Measurements from ENCODE around the gene GALNT6. TPM values are rescaled to one million over a fixed set of nuclear protein-coding genes. Genes with fewer than 3 reads are reported as not detected.

GALNT6 gene
- total RNA-seq, 1 experiment from 2014 or later, result 27.6 TPM

DNA sequence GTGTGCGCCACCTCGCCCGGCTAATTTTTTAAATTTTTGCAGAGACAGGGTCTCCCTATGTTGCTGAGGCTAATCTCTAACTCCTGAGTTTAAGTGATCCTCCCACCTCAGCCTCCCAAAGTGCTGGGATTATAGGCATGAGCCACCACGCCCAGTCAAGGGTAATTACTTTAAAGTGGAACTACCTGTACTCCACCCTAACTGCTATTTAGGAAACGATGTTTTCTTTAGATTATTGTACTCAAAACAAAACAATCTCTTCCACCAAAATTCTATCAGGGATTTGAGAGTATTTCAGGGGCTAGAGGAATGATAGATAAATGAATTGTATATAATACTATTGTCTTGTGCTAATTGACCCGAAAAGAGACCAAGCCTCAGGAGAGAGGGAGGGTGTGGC is 57.7 kb downstream of the GALNT6 start:
- no peak overlapping the region for H3K27ac Mint-ChIP-seq (ENCODE audit: low read depth, unreplicated experiment)
- TF ChIP-seq, protein P1, sequence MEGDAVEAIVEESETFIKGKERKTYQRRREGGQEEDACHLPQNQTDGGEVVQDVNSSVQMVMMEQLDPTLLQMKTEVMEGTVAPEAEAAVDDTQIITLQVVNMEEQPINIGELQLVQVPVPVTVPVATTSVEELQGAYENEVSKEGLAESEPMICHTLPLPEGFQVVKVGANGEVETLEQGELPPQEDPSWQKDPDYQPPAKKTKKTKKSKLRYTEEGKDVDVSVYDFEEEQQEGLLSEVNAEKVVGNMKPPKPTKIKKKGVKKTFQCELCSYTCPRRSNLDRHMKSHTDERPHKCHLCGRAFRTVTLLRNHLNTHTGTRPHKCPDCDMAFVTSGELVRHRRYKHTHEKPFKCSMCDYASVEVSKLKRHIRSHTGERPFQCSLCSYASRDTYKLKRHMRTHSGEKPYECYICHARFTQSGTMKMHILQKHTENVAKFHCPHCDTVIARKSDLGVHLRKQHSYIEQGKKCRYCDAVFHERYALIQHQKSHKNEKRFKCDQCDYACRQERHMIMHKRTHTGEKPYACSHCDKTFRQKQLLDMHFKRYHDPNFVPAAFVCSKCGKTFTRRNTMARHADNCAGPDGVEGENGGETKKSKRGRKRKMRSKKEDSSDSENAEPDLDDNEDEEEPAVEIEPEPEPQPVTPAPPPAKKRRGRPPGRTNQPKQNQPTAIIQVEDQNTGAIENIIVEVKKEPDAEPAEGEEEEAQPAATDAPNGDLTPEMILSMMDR (IDR thresholded peaks at IDR 0.05; ENCODE audit: unreplicated experiment), result no peak
- H3K9me3 Mint-ChIP-seq (ENCODE audit: unreplicated experiment), result no peaks in the 10 kb centered on the region
- DNase-seq (ENCODE audit: unreplicated experiment), result no peak
- no peak overlapping the region for H3K4me3 Mint-ChIP-seq (ENCODE audit: unreplicated experiment)
- peaks cover 7% of the 10 kb centered on the region for H3K36me3 Mint-ChIP-seq (ENCODE audit: insufficient read depth, unreplicated experiment)
- no TSS peak for BruUV-seq (replicated peaks)
- H3K27me3 Mint-ChIP-seq (ENCODE audit: insufficient read depth, unreplicated experiment), result no peaks in the 10 kb centered on the region
- POLR2A ChIA-PET, result no interaction called here
- intact Hi-C loops (cut with micrococcal nuclease), result no loop called here
- CTCF ChIA-PET, result no interaction called here
- H3K4me1 Mint-ChIP-seq (ENCODE audit: insufficient read depth, unreplicated experiment), result no peaks in the 10 kb centered on the region

DNA sequence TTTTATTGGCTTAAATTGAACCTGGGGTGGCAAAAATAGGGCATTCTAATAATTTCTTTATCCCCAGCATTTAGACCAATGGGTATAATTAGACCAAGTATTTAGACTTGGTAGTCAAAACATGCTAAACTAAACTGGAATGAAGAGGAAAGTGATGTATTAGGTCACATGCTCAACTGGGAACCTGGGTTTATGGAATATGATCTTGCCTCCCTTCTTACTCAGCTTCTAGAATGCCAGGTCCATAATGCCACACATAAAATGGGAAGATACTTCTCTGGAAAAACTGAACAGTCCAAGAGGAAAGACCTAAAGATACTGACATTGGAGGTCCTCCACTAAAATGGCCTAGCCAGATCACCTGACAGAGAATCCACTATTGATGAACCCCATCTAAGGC is 61.0 kb downstream of the GALNT6 start:
- Mint-ChIP-seq H3K36me3 (ENCODE audit: insufficient read depth, unreplicated experiment) (peaks cover 11% of the 10 kb centered on the region), H3K4me1 (ENCODE audit: insufficient read depth, unreplicated experiment) (peaks cover 7% of the 10 kb centered on the region), H3K27ac (ENCODE audit: low read depth, unreplicated experiment) (no peak overlapping the region), H3K9me3 (ENCODE audit: unreplicated experiment) (no peaks in the 10 kb centered on the region), H3K27me3 (ENCODE audit: insufficient read depth, unreplicated experiment) (no peaks in the 10 kb centered on the region), H3K4me3 (ENCODE audit: unreplicated experiment) (no peak overlapping the region)
- TF ChIP-seq, protein P1 (IDR thresholded peaks at IDR 0.05; ENCODE audit: unreplicated experiment), result no peak
- no TSS peak for BruUV-seq (replicated peaks)
- intact Hi-C loops (cut with micrococcal nuclease), result no loop called here
- CTCF ChIA-PET, result interaction anchor here (3.9 kb wide), 1 partner anchor 11 kb away, joined by 24 read pairs; no protein-coding TSS in a partner anchor
- DNase-seq (ENCODE audit: unreplicated experiment), result no peak
- POLR2A ChIA-PET, result interaction anchor here (0.5 to 1.0 kb wide), 2 partner anchors 10 to 110 kb away, joined by 3 to 4 read pairs; no protein-coding TSS in a partner anchor

DNA sequence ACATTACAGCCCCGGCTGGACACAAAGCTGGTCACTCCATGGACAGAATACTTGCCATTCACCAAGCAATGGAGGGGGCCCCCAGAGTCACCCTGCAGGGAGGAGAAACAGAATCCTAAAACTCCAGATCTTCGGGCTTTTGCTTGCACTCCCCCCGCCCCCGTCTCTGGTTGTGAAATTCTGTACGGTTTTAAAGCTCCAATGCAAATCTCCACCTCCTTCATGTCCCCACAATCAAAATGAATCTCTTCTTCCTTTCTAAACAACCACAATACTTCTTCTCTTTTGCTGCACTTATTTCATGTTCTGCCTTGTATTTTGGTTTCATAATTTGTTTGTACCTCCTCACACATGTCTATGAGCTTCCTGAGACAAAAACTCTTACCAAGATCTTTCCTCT is 61.5 kb downstream of the GALNT6 start:
- no peaks in the 10 kb centered on the region for H3K27me3 Mint-ChIP-seq (ENCODE audit: insufficient read depth, unreplicated experiment)
- TF ChIP-seq, protein P1 (IDR thresholded peaks at IDR 0.05; ENCODE audit: unreplicated experiment), result no peak
- POLR2A ChIA-PET, result interaction anchor here (0.5 to 1.0 kb wide), 2 partner anchors 10 to 109 kb away, joined by 3 to 4 read pairs; no protein-coding TSS in a partner anchor
- H3K4me1 Mint-ChIP-seq (ENCODE audit: insufficient read depth, unreplicated experiment), result peaks cover 11% of the 10 kb centered on the region
- CTCF ChIA-PET, result interaction anchor here (3.9 kb wide), 1 partner anchor 11 kb away, joined by 24 read pairs; no protein-coding TSS in a partner anchor
- H3K27ac Mint-ChIP-seq (ENCODE audit: low read depth, unreplicated experiment), result no peak overlapping the region
- H3K36me3 Mint-ChIP-seq (ENCODE audit: insufficient read depth, unreplicated experiment), result peaks cover 11% of the 10 kb centered on the region
- no peak for DNase-seq (ENCODE audit: unreplicated experiment)
- intact Hi-C loops (cut with micrococcal nuclease), result loop anchor here (5.0 kb wide), 1 partner anchor 47 kb away; no protein-coding TSS in a partner anchor
- H3K9me3 Mint-ChIP-seq (ENCODE audit: unreplicated experiment), result no peaks in the 10 kb centered on the region
- no TSS peak for BruUV-seq (replicated peaks)
- no peak overlapping the region for H3K4me3 Mint-ChIP-seq (ENCODE audit: unreplicated experiment)

DNA sequence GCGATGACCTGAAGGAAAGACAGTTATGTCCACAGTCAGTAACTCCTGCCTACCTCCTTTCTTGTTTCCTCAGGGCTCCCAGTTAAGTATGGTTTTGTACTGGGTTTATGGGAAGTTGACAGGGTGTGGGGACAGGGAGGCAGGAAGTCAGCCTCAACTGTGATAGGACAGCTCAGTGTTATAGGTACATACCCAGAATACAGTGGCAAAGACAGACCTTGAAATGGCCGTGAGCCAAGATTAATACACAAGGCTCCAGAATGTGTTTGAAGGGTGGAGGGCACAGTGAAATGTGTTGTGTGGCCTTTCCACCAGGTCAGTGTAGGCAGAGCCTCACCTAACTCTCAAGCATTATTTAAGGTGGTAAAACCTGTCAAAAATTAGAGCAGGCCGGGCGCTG is 62.6 kb downstream of the GALNT6 start:
- intact Hi-C loops (cut with micrococcal nuclease), result loop anchor here (5.0 kb wide), 1 partner anchor 46 kb away; no protein-coding TSS in a partner anchor
- peaks cover 11% of the 10 kb centered on the region for H3K36me3 Mint-ChIP-seq (ENCODE audit: insufficient read depth, unreplicated experiment)
- H3K27ac Mint-ChIP-seq (ENCODE audit: low read depth, unreplicated experiment), result no peak overlapping the region
- POLR2A ChIA-PET, result no interaction called here
- CTCF ChIA-PET, result no interaction called here
- TF ChIP-seq, protein P1 (IDR thresholded peaks at IDR 0.05; ENCODE audit: unreplicated experiment), result no peak
- H3K4me1 Mint-ChIP-seq (ENCODE audit: insufficient read depth, unreplicated experiment), result peaks cover 11% of the 10 kb centered on the region
- no peak for DNase-seq (ENCODE audit: unreplicated experiment)
- H3K4me3 Mint-ChIP-seq (ENCODE audit: unreplicated experiment), result no peak overlapping the region
- no peaks in the 10 kb centered on the region for H3K27me3 Mint-ChIP-seq (ENCODE audit: insufficient read depth, unreplicated experiment)
- no TSS peak for BruUV-seq (replicated peaks)
- H3K9me3 Mint-ChIP-seq (ENCODE audit: unreplicated experiment), result no peaks in the 10 kb centered on the region
